H9 (cell line): ENCODE measurements around the gene DNAJC10. TPM values are rescaled to one million over a fixed set of nuclear protein-coding genes. Genes with fewer than 3 reads are reported as not detected.

Source experiments
- DNase-seq: peaks from one replicate; pipeline ENCODE4 v3.0.0-alpha.2; 2017
- H2AFZ ChIP-seq: one replicate; pipeline ENCODE4 v1.6.1; 2013; ENCODE audit warnings: mild to moderate bottlenecking, low read length, control low read depth, moderate library complexity
- H2AK5ac ChIP-seq: 2 replicates; pipeline ENCODE4 v1.6.1; 2013; ENCODE audit warnings: low read length, control low read depth, mixed read lengths; ENCODE audit not compliant: insufficient read length
- H2BK120ac ChIP-seq: one replicate; pipeline ENCODE4 v1.6.1; 2013; ENCODE audit warnings: low read depth, mild to moderate bottlenecking, low read length, control low read depth, inconsistent platforms; ENCODE audit not compliant: poor library complexity, severe bottlenecking
- H2BK12ac ChIP-seq: 2 replicates; pipeline ENCODE4 v1.6.1; 2013; ENCODE audit warnings: low read length, control low read depth, mixed read lengths, low read depth; ENCODE audit not compliant: insufficient read length
- H2BK15ac ChIP-seq: 2 replicates; pipeline ENCODE4 v1.6.1; 2013; ENCODE audit warnings: low read depth, low read length, control low read depth
- H2BK20ac ChIP-seq: one replicate; pipeline ENCODE4 v1.6.1; 2013; ENCODE audit warnings: low read depth, mild to moderate bottlenecking, low read length, control low read depth, inconsistent platforms; ENCODE audit not compliant: poor library complexity, severe bottlenecking
- H2BK5ac ChIP-seq: 2 replicates; pipeline ENCODE4 v1.6.1; 2013; ENCODE audit warnings: low read length, control low read depth, mixed read lengths; ENCODE audit not compliant: insufficient read length
- H3K14ac ChIP-seq: 2 replicates; pipeline ENCODE4 v1.6.1; 2013; ENCODE audit warnings: low read length, control low read depth; ENCODE audit not compliant: insufficient read depth
- H3K18ac ChIP-seq: 2 replicates; pipeline ENCODE4 v1.6.1; 2013; ENCODE audit warnings: low read depth, mild to moderate bottlenecking, mixed read lengths, low read length, control low read depth; ENCODE audit not compliant: insufficient read length
- H3K23ac ChIP-seq: 2 replicates; pipeline ENCODE4 v1.6.1; 2013; ENCODE audit warnings: low read length, control low read depth, mixed read lengths, low read depth; ENCODE audit not compliant: insufficient read length
- H3K23me2 ChIP-seq: 2 replicates; pipeline ENCODE4 v1.6.1; 2013; ENCODE audit warnings: low read depth, mild to moderate bottlenecking, mixed read lengths, low read length, control low read depth; ENCODE audit not compliant: insufficient read length, poor library complexity, severe bottlenecking
- H3K27ac ChIP-seq: 2 replicates; pipeline ENCODE4 v1.5.1; 2013; ENCODE audit warnings: low read length, control low read depth, mixed read lengths, low read depth; ENCODE audit not compliant: insufficient read length
- H3K27me3 ChIP-seq: 2 replicates; pipeline ENCODE4 v1.6.1; 2013; ENCODE audit warnings: low read length, control low read depth, inconsistent platforms; ENCODE audit not compliant: insufficient read depth
- H3K4ac ChIP-seq: 2 replicates; pipeline ENCODE4 v1.6.1; 2013; ENCODE audit warnings: low read depth, mild to moderate bottlenecking, control low read depth, inconsistent platforms, low read length, moderate library complexity
- H3K4me1 ChIP-seq: 2 replicates; pipeline ENCODE4 v1.6.1; 2013; ENCODE audit warnings: low read length, control low read depth, inconsistent platforms; ENCODE audit not compliant: insufficient read depth
- H3K4me2 ChIP-seq: 2 replicates; pipeline ENCODE4 v1.6.1; 2013; ENCODE audit warnings: low read length, control low read depth, mixed read lengths; ENCODE audit not compliant: insufficient read length, insufficient read depth
- H3K56ac ChIP-seq: 2 replicates; pipeline ENCODE4 v1.6.1; 2013; ENCODE audit warnings: low read depth, mild to moderate bottlenecking, mixed read lengths, low read length, control low read depth; ENCODE audit not compliant: insufficient read length
- H3K79me1 ChIP-seq: 2 replicates; pipeline ENCODE4 v1.6.1; 2013; ENCODE audit warnings: low read depth, mild to moderate bottlenecking, moderate library complexity, low read length, control low read depth, inconsistent platforms; ENCODE audit not compliant: insufficient read depth, poor library complexity, severe bottlenecking
- H3K79me2 ChIP-seq: 2 replicates; pipeline ENCODE4 v1.6.1; 2013; ENCODE audit warnings: low read length, control low read depth, inconsistent platforms; ENCODE audit not compliant: insufficient read depth
- H3K9ac ChIP-seq: 2 replicates; pipeline ENCODE4 v1.6.1; 2013; ENCODE audit warnings: low read length, control low read depth, mixed read lengths; ENCODE audit not compliant: insufficient read length; ENCODE audit errors: extremely low read depth
- H3K9me3 ChIP-seq: one replicate; pipeline ENCODE4 v1.6.1; 2013; ENCODE audit warnings: low read depth, low read length, inconsistent platforms; ENCODE audit not compliant: control insufficient read depth
- H3T11ph ChIP-seq: one replicate; pipeline ENCODE4 v1.6.1; 2013; ENCODE audit warnings: mild to moderate bottlenecking, low read length, control low read depth, inconsistent platforms
- H4K20me1 ChIP-seq: one replicate; pipeline ENCODE4 v1.6.1; 2013; ENCODE audit not compliant: control insufficient read depth, insufficient read length, insufficient read depth
- H4K5ac ChIP-seq: 2 replicates; pipeline ENCODE4 v1.6.1; 2013; ENCODE audit warnings: low read depth, mild to moderate bottlenecking, mixed read lengths, low read length, control low read depth; ENCODE audit not compliant: insufficient read length
- H4K8ac ChIP-seq: replicated peaks from 2 replicates; pipeline ENCODE4 v1.6.1; 2013; ENCODE audit warnings: low read length, control low read depth, mixed read lengths, low read depth; ENCODE audit not compliant: insufficient read length
- H4K91ac ChIP-seq: 2 replicates; pipeline ENCODE4 v1.6.1; 2013; ENCODE audit warnings: low read depth, mild to moderate bottlenecking, moderate library complexity, mixed read lengths, low read length, control low read depth; ENCODE audit not compliant: insufficient read length
- H3K27ac Mint-ChIP-seq, 3 experiments: 2 replicates in 2 of 3; 3 replicates in 1 of 3; pipeline ENCODE4 v1.8.0; 2020 to 2021; ENCODE audit warnings: mixed read lengths in 3 of 3, mild to moderate bottlenecking in 1 of 3, moderate library complexity in 1 of 3
- H3K27me3 Mint-ChIP-seq: 2 replicates; pipeline ENCODE4 v1.8.0; 2021; ENCODE audit warnings: low read depth, mild to moderate bottlenecking, moderate library complexity, mixed read lengths
- H3K36me3 Mint-ChIP-seq, 3 experiments: 2 replicates in 2 of 3; 3 replicates in 1 of 3; pipeline ENCODE4 v1.8.0; 2020 to 2021; ENCODE audit warnings: low read depth in 3 of 3, mixed read lengths in 3 of 3; ENCODE audit not compliant: insufficient read depth in 1 of 3
- H3K4me1 Mint-ChIP-seq, 2 experiments: 2 replicates each; pipeline ENCODE4 v1.8.0; 2020; ENCODE audit warnings: mixed read lengths in 2 of 2
- H3K4me3 Mint-ChIP-seq, 2 experiments: 2 replicates in 1 of 2; 3 replicates in 1 of 2; pipeline ENCODE4 v1.8.0; 2020 to 2021; ENCODE audit warnings: mild to moderate bottlenecking in 2 of 2, mixed read lengths in 2 of 2, moderate library complexity in 1 of 2
- H3K9me3 Mint-ChIP-seq, 2 experiments: 2 replicates in 1 of 2; 3 replicates in 1 of 2; pipeline ENCODE4 v1.8.0; 2020; ENCODE audit warnings: mild to moderate bottlenecking in 2 of 2, mixed read lengths in 2 of 2, moderate library complexity in 1 of 2
- CTCF ChIP-seq: fragments of 200-600 bp; sonication (generic); conservative IDR thresholded peaks from 3 replicates; pipeline ENCODE4 v1.8.0; 2021; ENCODE audit warnings: antibody characterized with exemption, mild to moderate bottlenecking
- WGBS: extraction: QIAGEN DNeasy Blood & Tissue Kit; methylation state at CpG from one replicate; pipeline ENCODE4 v1.1.7; 2013; ENCODE audit warnings: missing lambda C conversion rate, low lambda C conversion rate, mixed read lengths; ENCODE audit not compliant: insufficient read length; ENCODE audit errors: extremely low coverage; 5-methylcytosine and 5-hydroxymethylcytosine counted together
- total RNA-seq: library from RNA; stranded (reverse); gene quantifications from 2 replicates; pipeline ENCODE4 v1.2.1, GENCODE V29; 2021

The DNAJC10 gene
- total RNA-seq, 1 experiment from 2014 or later: 129 TPM

- Histone ChIP-seq H4K8ac (no peak overlapping the region), H2BK120ac (no peak overlapping the region), H4K20me1 (no peaks in the 10 kb centered on the region), H3T11ph (no peak overlapping the region), H2BK15ac (no peak overlapping the region), H4K91ac (no peak overlapping the region), H3K56ac (no peak overlapping the region), H3K9me3 (no peaks in the 10 kb centered on the region), H3K18ac (no peak overlapping the region), H3K4me2 (no peak overlapping the region), H2BK12ac (no peak overlapping the region), H3K4me1 (no peaks in the 10 kb centered on the region), H3K9ac (no peak overlapping the region), H3K23ac (no peak overlapping the region), H2BK20ac (no peak overlapping the region), H4K5ac (no peak overlapping the region), H3K79me2 (no peaks in the 10 kb centered on the region), H2BK5ac (no peak overlapping the region), H2AK5ac (no peak overlapping the region), H3K27ac (no peak overlapping the region), H3K4ac (no peak overlapping the region), H2AFZ (no peak overlapping the region), H3K79me1 (no peaks in the 10 kb centered on the region), H3K14ac (no peak overlapping the region), H3K23me2 (no peaks in the 10 kb centered on the region), H3K27me3 (no peaks in the 10 kb centered on the region)
- peaks cover 3% of the 10 kb centered on the region in 2 experiments; a peak in 3 of 4 replicates for H3K4me1 Mint-ChIP-seq
- no peak for DNase-seq
- peaks cover 0 to 3% of the 10 kb centered on the region in 2 experiments; a peak in 1 of 5 replicates for H3K9me3 Mint-ChIP-seq
- no peak for TF ChIP-seq CTCF
- no peak overlapping the region for H3K4me3 Mint-ChIP-seq
- H3K27ac Mint-ChIP-seq: no peak overlapping the region
- WGBS: no CpG with 5 or more reads among the region's 4 CpGs
- peaks cover 15 to 18% (median 18%) of the 10 kb centered on the region in 3 experiments for H3K36me3 Mint-ChIP-seq
- H3K27me3 Mint-ChIP-seq: no peaks in the 10 kb centered on the region
Observed at GRCh38 chr2:182784058-182784706, 68.1 kb downstream of the DNAJC10 start.
